ENCODE measurements around the gene TMOD4. TPM values are rescaled to one million over a fixed set of nuclear protein-coding genes. Genes with fewer than 3 reads are reported as not detected.

TMOD4 gene
- total RNA-seq, 1 donor from 2014 or later, result 2.1 TPM

GRCh38 chr1:151133018-151133806 lies 42.6 kb downstream of the TMOD4 start:
- no peak overlapping the region for H3K4me3 ChIP-seq
- ATAC-seq (no peak), DNase-seq (no peak)
- peaks cover 5% of the 10 kb centered on the region for H3K36me3 ChIP-seq
- H3K9me3 ChIP-seq, result no peaks in the 10 kb centered on the region
- no peak for TF ChIP-seq CTCF (IDR thresholded peaks at IDR 0.05)
- peaks cover 23% of the 10 kb centered on the region for H3K4me1 ChIP-seq
- intact Hi-C loops (cut with DNase I), result no loop called here
- no peak overlapping the region for H3K27ac ChIP-seq
- no peaks in the 10 kb centered on the region for H3K27me3 ChIP-seq (ENCODE audit: low read depth)

- no peak for TF ChIP-seq CTCF (IDR thresholded peaks at IDR 0.05)
- DNase-seq (no peak), ATAC-seq (peak; percentile 3 to 18)
- intact Hi-C loops (cut with DNase I), result no loop called here
- Histone ChIP-seq H3K4me3 (peak overlapping the region; percentile 51), H3K27ac (no peak overlapping the region), H3K4me1 (peaks cover 23% of the 10 kb centered on the region), H3K9me3 (no peaks in the 10 kb centered on the region), H3K36me3 (peaks cover 5% of the 10 kb centered on the region), H3K27me3 (ENCODE audit: low read depth) (no peaks in the 10 kb centered on the region)
Observed at GRCh38 chr1:151132335-151133017, 43.3 kb downstream of the TMOD4 start.

GRCh38 chr1:151131701-151132334 lies 44.0 kb downstream of the TMOD4 start:
- no peaks in the 10 kb centered on the region for H3K9me3 ChIP-seq
- peaks cover 23% of the 10 kb centered on the region for H3K4me1 ChIP-seq
- DNase-seq (no peak), ATAC-seq (peak; percentile 65 to 75)
- H3K4me3 ChIP-seq, result peak overlapping the region; percentile 51
- intact Hi-C loops (cut with DNase I), result no loop called here
- peak overlapping the region; percentile 36 for H3K27ac ChIP-seq
- H3K36me3 ChIP-seq, result peaks cover 5% of the 10 kb centered on the region
- no peak for TF ChIP-seq CTCF (IDR thresholded peaks at IDR 0.05)
- H3K27me3 ChIP-seq (ENCODE audit: low read depth), result no peaks in the 10 kb centered on the region

GRCh38 chr1:151130987-151131586 lies 44.7 kb downstream of the TMOD4 start:
- Histone ChIP-seq H3K4me1 (peaks cover 23% of the 10 kb centered on the region), H3K27ac (peak overlapping the region; percentile 8), H3K27me3 (ENCODE audit: low read depth) (no peaks in the 10 kb centered on the region), H3K9me3 (no peaks in the 10 kb centered on the region), H3K4me3 (peak overlapping the region; percentile 51), H3K36me3 (no peaks in the 10 kb centered on the region)
- ATAC-seq (peak; percentile 93 to 94), DNase-seq (peak; percentile 89)
- intact Hi-C loops (cut with DNase I), result no loop called here
- no peak for TF ChIP-seq CTCF (IDR thresholded peaks at IDR 0.05)

GRCh38 chr1:151128800-151129199 lies 47.0 kb downstream of the TMOD4 start:
- H3K9me3 ChIP-seq, result no peaks in the 10 kb centered on the region
- no peaks in the 10 kb centered on the region for H3K27me3 ChIP-seq (ENCODE audit: low read depth)
- peaks cover 23% of the 10 kb centered on the region for H3K4me1 ChIP-seq
- DNase-seq (no peak), ATAC-seq (no peak)
- H3K36me3 ChIP-seq, result no peaks in the 10 kb centered on the region
- H3K4me3 ChIP-seq, result no peak overlapping the region
- no peak for TF ChIP-seq CTCF (IDR thresholded peaks at IDR 0.05)
- intact Hi-C loops (cut with DNase I), result no loop called here
- no peak overlapping the region for H3K27ac ChIP-seq

Measured in lower lobe of right lung (tissue), 2 donors.